Coronary artery (tissue), 2 donors: ENCODE data around the gene CASP4.

Experiments
- DNase-seq: peaks from one replicate; pipeline ENCODE4 v3.0.0-alpha.2; 2017; ENCODE audit warnings: low spot score
- H3K27ac ChIP-seq, 2 donors: fragments of 200-600 bp; sonication (generic); one replicate each; pipeline ENCODE4 v1.5.1; 2016 to 2019
- H3K4me3 ChIP-seq: fragments of 200-600 bp; sonication (generic); 2 replicates; pipeline ENCODE4 v1.5.1; 2016; ENCODE audit warnings: mild to moderate bottlenecking, moderate library complexity
- TF ChIP-seq, protein P1 (sequence below): fragments of 200-600 bp; sonication (generic); IDR thresholded peaks from one replicate; pipeline ENCODE4 v1.5.1; 2019; ENCODE audit warnings: antibody characterized with exemption

Gene CASP4

DNA sequence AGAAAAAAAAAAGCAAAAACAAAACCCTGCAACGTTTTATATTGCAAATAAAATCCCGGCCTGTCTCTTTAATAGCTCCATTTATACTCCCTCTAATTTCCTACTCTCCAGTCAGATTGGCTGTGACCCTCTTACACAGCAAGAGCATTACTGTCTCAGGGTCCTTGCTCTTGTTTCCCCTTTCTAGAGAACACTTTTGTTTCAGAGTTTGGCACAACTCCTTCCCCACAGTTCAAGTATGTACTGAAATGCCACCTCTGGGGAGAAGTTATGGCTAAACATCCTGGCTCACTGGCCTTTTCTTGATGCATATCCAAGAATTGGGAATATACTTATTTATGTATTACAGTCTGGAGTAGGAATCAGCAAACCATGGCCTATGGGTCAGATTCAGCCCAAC lies 72.7 kb downstream of the CASP4 start:
- peak overlapping the region; percentile 35 to 60 for H3K27ac ChIP-seq
- TF ChIP-seq, protein P1, sequence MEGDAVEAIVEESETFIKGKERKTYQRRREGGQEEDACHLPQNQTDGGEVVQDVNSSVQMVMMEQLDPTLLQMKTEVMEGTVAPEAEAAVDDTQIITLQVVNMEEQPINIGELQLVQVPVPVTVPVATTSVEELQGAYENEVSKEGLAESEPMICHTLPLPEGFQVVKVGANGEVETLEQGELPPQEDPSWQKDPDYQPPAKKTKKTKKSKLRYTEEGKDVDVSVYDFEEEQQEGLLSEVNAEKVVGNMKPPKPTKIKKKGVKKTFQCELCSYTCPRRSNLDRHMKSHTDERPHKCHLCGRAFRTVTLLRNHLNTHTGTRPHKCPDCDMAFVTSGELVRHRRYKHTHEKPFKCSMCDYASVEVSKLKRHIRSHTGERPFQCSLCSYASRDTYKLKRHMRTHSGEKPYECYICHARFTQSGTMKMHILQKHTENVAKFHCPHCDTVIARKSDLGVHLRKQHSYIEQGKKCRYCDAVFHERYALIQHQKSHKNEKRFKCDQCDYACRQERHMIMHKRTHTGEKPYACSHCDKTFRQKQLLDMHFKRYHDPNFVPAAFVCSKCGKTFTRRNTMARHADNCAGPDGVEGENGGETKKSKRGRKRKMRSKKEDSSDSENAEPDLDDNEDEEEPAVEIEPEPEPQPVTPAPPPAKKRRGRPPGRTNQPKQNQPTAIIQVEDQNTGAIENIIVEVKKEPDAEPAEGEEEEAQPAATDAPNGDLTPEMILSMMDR: no peak
- no peak for DNase-seq
- peak overlapping the region; percentile 38 for H3K4me3 ChIP-seq

DNA sequence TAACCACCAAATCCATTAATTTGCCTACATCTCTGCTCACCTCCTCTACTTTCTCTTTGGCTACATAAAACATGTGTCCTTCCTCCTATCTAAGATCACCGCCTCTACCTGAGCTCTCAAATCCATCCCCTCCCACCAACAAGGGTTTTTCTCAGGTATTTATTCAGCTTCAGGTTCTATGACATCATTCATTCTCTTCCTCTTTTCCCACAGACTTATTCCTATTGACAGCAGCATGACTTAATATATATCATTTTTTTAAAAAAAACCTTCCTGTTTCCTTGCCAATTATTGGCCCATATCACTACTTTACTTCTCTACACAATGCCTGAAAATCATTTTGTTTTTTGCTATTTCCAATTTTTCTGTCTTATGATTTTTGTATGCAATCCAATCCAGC lies 74.5 kb downstream of the CASP4 start:
- TF ChIP-seq, protein P1: no peak
- Histone ChIP-seq H3K4me3 (no peak overlapping the region), H3K27ac (no peak overlapping the region)
- DNase-seq: no peak
